H1 (cell line): ENCODE data around the gene G2E3. TPM values are rescaled to one million over a fixed set of nuclear protein-coding genes. Genes with fewer than 3 reads are reported as not detected.

Source experiments
- CTCF ChIA-PET: fragments of 300-600 bp; sonication (Branson Sonifier 250); formaldehyde crosslinking; loops from one replicate; lab custom pipeline; 2021; ENCODE audit not compliant: partially characterized antibody; lab: Charles Lee
- POLR2A ChIA-PET: fragments of 300-600 bp; sonication (Branson Sonifier 250); formaldehyde crosslinking; loops from one replicate; lab custom pipeline; 2021; ENCODE audit warnings: inconsistent platforms; ENCODE audit not compliant: partially characterized antibody; lab: Charles Lee
- DNase-seq, 2 experiments: peaks; one replicate each; pipeline versions ENCODE4 v3.0.0 to v3.0.0-alpha.2; 2010 to 2022; ENCODE audit warnings: low spot score in 2 of 2, low read depth in 1 of 2, mixed read lengths in 1 of 2
- FAIRE-seq: peaks from 2 replicates; lab custom pipeline; 2011; peaks lifted over from hg19 to GRCh38; lab: Jason Lieb, UNC
- H2AFZ ChIP-seq: 2 replicates; pipeline ENCODE4 v1.8.1; 2012; ENCODE audit warnings: low read length, inconsistent platforms
- H2AK5ac ChIP-seq: 2 replicates; pipeline ENCODE4 v1.6.1; 2013; ENCODE audit warnings: low read depth, low read length
- H2BK120ac ChIP-seq: replicated peaks from 2 replicates; pipeline ENCODE3; 2013; ENCODE audit warnings: low read depth, low read length, inconsistent platforms
- H2BK12ac ChIP-seq: 2 replicates; pipeline ENCODE4 v1.6.1; 2013; ENCODE audit warnings: low read depth, low read length
- H2BK15ac ChIP-seq: 2 replicates; pipeline ENCODE4 v1.6.1; 2013; ENCODE audit warnings: low read length
- H2BK20ac ChIP-seq: 2 replicates; pipeline ENCODE4 v1.6.1; 2013; ENCODE audit warnings: low read length
- H2BK5ac ChIP-seq: 2 replicates; pipeline ENCODE4 v1.6.1; 2013; ENCODE audit warnings: low read depth, low read length
- H3K14ac ChIP-seq: 2 replicates; pipeline ENCODE4 v1.6.1; 2013; ENCODE audit warnings: inconsistent platforms; ENCODE audit not compliant: insufficient read length
- H3K18ac ChIP-seq: 2 replicates; pipeline ENCODE4 v1.6.1; 2013; ENCODE audit warnings: low read length; ENCODE audit errors: extremely low read depth
- H3K23ac ChIP-seq: 2 replicates; pipeline ENCODE4 v1.6.1; 2013; ENCODE audit warnings: inconsistent platforms; ENCODE audit not compliant: insufficient read length
- H3K23me2 ChIP-seq: 2 replicates; pipeline ENCODE4 v1.6.1; 2013; ENCODE audit warnings: low read depth, low read length
- H3K27ac ChIP-seq: 2 replicates; pipeline ENCODE4 v1.6.1; 2011; ENCODE audit warnings: low read depth, low read length, inconsistent platforms
- H3K27me3 ChIP-seq, 4 experiments: replicated peaks in 1 of 4; 1 replicate in 1 of 4; 2 replicates in 3 of 4; pipeline versions ENCODE4 v1.6.1 to v1.8.1; 2011 to 2013; ENCODE audit warnings: low read length in 3 of 4, mild to moderate bottlenecking in 3 of 4, inconsistent platforms in 2 of 4, mixed read lengths in 2 of 4, moderate library complexity in 1 of 4; ENCODE audit not compliant: control insufficient read depth in 3 of 4, insufficient read depth in 3 of 4; ENCODE audit errors: extremely low read depth in 1 of 4
- H3K36me3 ChIP-seq, 4 experiments: 2 replicates each; pipeline versions ENCODE4 v1.6.1 to v1.8.1; 2011 to 2013; ENCODE audit warnings: mild to moderate bottlenecking in 4 of 4, low read length in 3 of 4, moderate library complexity in 2 of 4, control low read depth in 1 of 4, inconsistent platforms in 1 of 4; ENCODE audit not compliant: insufficient read depth in 4 of 4, control insufficient read depth in 2 of 4
- H3K4ac ChIP-seq: replicated peaks from 2 replicates; pipeline ENCODE3; 2013; ENCODE audit warnings: low read length, low read depth, mixed read lengths, inconsistent platforms; ENCODE audit not compliant: insufficient read length
- H3K4me1 ChIP-seq, 4 experiments: replicated peaks in 1 of 4; 1 replicate in 1 of 4; 2 replicates in 3 of 4; pipeline versions ENCODE4 v1.6.1 to v1.8.1; 2011 to 2013; ENCODE audit warnings: low read length in 3 of 4, inconsistent platforms in 2 of 4, mixed read lengths in 1 of 4; ENCODE audit not compliant: insufficient read depth in 4 of 4, control insufficient read depth in 3 of 4
- H3K4me2 ChIP-seq, 2 experiments: 2 replicates each; pipeline versions ENCODE4 v1.6.1 to v1.8.1; 2011 to 2013; ENCODE audit warnings: low read depth in 2 of 2, low read length in 2 of 2, control low read depth in 1 of 2, inconsistent platforms in 1 of 2, mild to moderate bottlenecking in 1 of 2; ENCODE audit not compliant: insufficient read depth in 1 of 2
- H3K4me3 ChIP-seq, 4 experiments: fragments of 200-600, 300-600 bp in 1 of 4; sonication (generic), shearing (Covaris generic), sonication (Bioruptor Twin) in 1 of 4; 2 replicates each; pipeline versions ENCODE4 v1.5.1 to v1.8.1; 2011 to 2016; ENCODE audit warnings: low read length in 4 of 4, low read depth in 3 of 4, control low read depth in 2 of 4, inconsistent platforms in 2 of 4, mild to moderate bottlenecking in 2 of 4, mixed read lengths in 1 of 4, moderate library complexity in 1 of 4; ENCODE audit not compliant: insufficient read depth in 2 of 4; ENCODE audit errors: extremely low read depth in 1 of 4
- H3K56ac ChIP-seq: replicated peaks from 2 replicates; pipeline ENCODE3; 2013; ENCODE audit warnings: low read depth, mild to moderate bottlenecking, mixed read lengths, low read length, inconsistent platforms; ENCODE audit not compliant: insufficient read length
- H3K79me1 ChIP-seq: 2 replicates; pipeline ENCODE4 v1.6.1; 2013; ENCODE audit warnings: low read depth, low read length, control low read depth
- H3K79me2 ChIP-seq, 2 experiments: 2 replicates each; pipeline versions ENCODE4 v1.6.1 to v1.8.1; 2012 to 2013; ENCODE audit warnings: low read length in 2 of 2, mild to moderate bottlenecking in 2 of 2, inconsistent platforms in 1 of 2; ENCODE audit not compliant: insufficient read depth in 2 of 2, control insufficient read depth in 1 of 2
- H3K9ac ChIP-seq, 4 experiments: replicated peaks in 1 of 4; 1 replicate in 1 of 4; 2 replicates in 3 of 4; pipeline versions ENCODE4 v1.6.1 to v1.8.1; 2011 to 2013; ENCODE audit warnings: low read depth in 3 of 4, low read length in 3 of 4, control low read depth in 2 of 4, mild to moderate bottlenecking in 2 of 4, moderate library complexity in 2 of 4, inconsistent platforms in 1 of 4; ENCODE audit errors: extremely low read depth in 1 of 4
- H3K9me3 ChIP-seq, 2 experiments: 2 replicates each; pipeline versions ENCODE4 v1.6.1 to v1.8.1; 2012 to 2013; ENCODE audit warnings: mild to moderate bottlenecking in 2 of 2, moderate library complexity in 2 of 2, control low read depth in 1 of 2, inconsistent platforms in 1 of 2, low read depth in 1 of 2, low read length in 1 of 2, mixed read lengths in 1 of 2; ENCODE audit not compliant: insufficient read depth in 2 of 2
- H4K20me1 ChIP-seq, 2 experiments: replicated peaks in 1 of 2; 2 replicates each; pipeline versions ENCODE3 to v1.8.1; 2011 to 2013; ENCODE audit warnings: inconsistent platforms in 2 of 2, low read length in 2 of 2, mild to moderate bottlenecking in 1 of 2; ENCODE audit not compliant: insufficient read depth in 2 of 2, control insufficient read depth in 1 of 2
- H4K5ac ChIP-seq: 2 replicates; pipeline ENCODE4 v1.6.1; 2013; ENCODE audit warnings: low read length, low read depth, mixed read lengths, inconsistent platforms; ENCODE audit not compliant: insufficient read length
- H4K8ac ChIP-seq: 2 replicates; pipeline ENCODE4 v1.8.0; 2013; ENCODE audit warnings: mild to moderate bottlenecking, moderate library complexity, low read length, inconsistent platforms; ENCODE audit not compliant: insufficient read depth; ENCODE audit errors: extremely low read depth
- H4K91ac ChIP-seq: replicated peaks from 2 replicates; pipeline ENCODE3; 2013; ENCODE audit warnings: low read length, mixed read lengths, inconsistent platforms; ENCODE audit not compliant: insufficient read length
- BCL11A ChIP-seq, 2 experiments: IDR thresholded peaks; one replicate each; pipeline ENCODE4 v1.6.1; 2011; ENCODE audit warnings: low read depth in 2 of 2, low read length in 2 of 2, mild to moderate bottlenecking in 2 of 2
- CBX5 ChIP-seq: fragments of 300-800, 300-1000 bp; sonication (generic); IDR thresholded peaks from 2 replicates; pipeline ENCODE4 v1.7.1; 2016; ENCODE audit warnings: antibody characterized with exemption, low read length, low read depth
- CBX8 ChIP-seq: fragments of 300-800, 300-1000 bp; sonication (generic); IDR thresholded peaks from 2 replicates; pipeline ENCODE4 v1.7.1; 2016; ENCODE audit warnings: low read depth, low read length, borderline replicate concordance
- CEBPB ChIP-seq: IDR thresholded peaks from 2 replicates; pipeline ENCODE4 v1.6.1; 2012; ENCODE audit warnings: low read depth, low read length
- EGR1 ChIP-seq: IDR thresholded peaks from 2 replicates; pipeline ENCODE4 v1.6.1; 2011; ENCODE audit warnings: low read depth, low read length, borderline replicate concordance
- FOSL1 ChIP-seq: IDR thresholded peaks from 2 replicates; pipeline ENCODE4 v1.6.1; 2011; ENCODE audit warnings: mild to moderate bottlenecking, low read depth, low read length, moderate library complexity; ENCODE audit not compliant: insufficient read depth
- GTF2F1 ChIP-seq: IDR thresholded peaks from 2 replicates; pipeline ENCODE4 v1.6.1; 2012; ENCODE audit warnings: low read depth, low read length, improper control_type of control experiment, borderline replicate concordance
- NANOG ChIP-seq: IDR thresholded peaks from 2 replicates; pipeline ENCODE4 v1.6.1; 2011; ENCODE audit warnings: low read length, low read depth, mild to moderate bottlenecking, inconsistent platforms; ENCODE audit not compliant: insufficient read depth, poor library complexity, severe bottlenecking
- PHF8 ChIP-seq: fragments of 200-600 bp; sonication (generic); conservative IDR thresholded peaks from 2 replicates; pipeline ENCODE4 v1.7.1; 2012; ENCODE audit warnings: low read depth, mild to moderate bottlenecking, inconsistent platforms, low read length, moderate library complexity
- RXRA ChIP-seq: IDR thresholded peaks from 2 replicates; pipeline ENCODE4 v1.6.1; 2011; ENCODE audit warnings: low read depth, mild to moderate bottlenecking, low read length, moderate library complexity; ENCODE audit not compliant: insufficient read depth
- SAP30 ChIP-seq: fragments of 300-600 bp; sonication (generic); IDR thresholded peaks from 2 replicates; pipeline ENCODE4 v1.7.1; 2012; ENCODE audit warnings: low read length, moderate library complexity, mild to moderate bottlenecking, inconsistent platforms; ENCODE audit not compliant: insufficient read depth, insufficient replicate concordance
- SP1 ChIP-seq: IDR thresholded peaks from 2 replicates; pipeline ENCODE4 v1.6.1; 2011; ENCODE audit warnings: low read depth, low read length
- TBP ChIP-seq: IDR thresholded peaks from 2 replicates; pipeline ENCODE4 v1.6.1; 2011; ENCODE audit warnings: low read depth, low read length, improper control_type of control experiment
- YY1 ChIP-seq: IDR thresholded peaks from 2 replicates; pipeline ENCODE4 v1.6.1; 2011; ENCODE audit warnings: low read depth, mild to moderate bottlenecking, low read length
- WGBS, 2 experiments: shearing (Covaris generic) in 1 of 2; methylation state at CpG; one replicate each; pipeline versions ENCODE4 v1.1.6 to v1.1.7; 2013 to 2015; ENCODE audit warnings: low lambda C conversion rate in 2 of 2, mixed read lengths in 2 of 2, inconsistent platforms in 1 of 2, low coverage in 1 of 2, missing lambda C conversion rate in 1 of 2; ENCODE audit not compliant: insufficient replicate concordance in 2 of 2, insufficient coverage in 1 of 2, insufficient read length in 1 of 2; ENCODE audit errors: extremely low coverage in 1 of 2, missing lambda C conversion rate in 1 of 2; 5-methylcytosine and 5-hydroxymethylcytosine counted together
- polyA plus RNA-seq, 7 experiments: library from polyadenylated mRNA; depleted of rRNA in 3 of 7; stranded (reverse) in 5 of 7; unstranded in 2 of 7; fragments of >200 nt in 5 of 7; fragments of 200-250 nt in 2 of 7; gene quantifications; 1 replicate in 5 of 7; 2 replicates in 1 of 7; 4 replicates in 1 of 7; pipeline versions ENCODE4 v1.2.1 to v1.2.3, GENCODE V29; 2011 to 2013; ENCODE audit warnings: missing spikeins in 2 of 7, mixed read lengths in 2 of 7
- total RNA-seq: library from RNA; stranded (reverse); fragmentation: NEBNext Ultra II Directional; extraction: Animal tissue kit (Norgen Biotek cat#: 25700); gene quantifications from 2 replicates; pipeline ENCODE4 v1.2.1, GENCODE V29; 2021

Gene G2E3
- total and polyA plus RNA-seq, 2 of the 8 experiments (the other 6 are each of a cell fraction or from before 2014, with no cell fraction given), result 9.2 to 72.0 TPM

DNA sequence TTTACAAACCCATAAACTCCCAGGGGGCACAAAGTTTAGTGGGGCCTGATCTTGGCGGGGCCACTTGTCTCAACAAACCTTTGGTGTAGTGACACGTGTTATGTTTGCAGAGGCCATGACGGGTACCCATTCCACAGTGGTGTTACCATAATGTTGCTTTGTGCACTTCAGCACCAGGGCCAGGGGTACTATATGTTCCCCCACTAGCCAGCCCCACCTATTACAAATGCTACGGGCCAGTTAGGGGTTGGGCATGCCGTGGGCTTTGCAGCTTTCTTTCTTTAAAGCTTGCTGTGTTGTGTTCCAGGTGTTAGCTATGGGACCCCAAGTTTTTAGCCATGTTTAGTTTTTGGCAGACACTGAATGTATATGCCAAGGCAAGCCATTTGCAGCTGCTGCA, 30.8 kb upstream of the G2E3 start:
- no peak overlapping the region for H3K56ac ChIP-seq
- no peaks in the 10 kb centered on the region for H4K20me1 ChIP-seq
- H2BK5ac ChIP-seq, result 0 out of 2 replicates have a peak overlapping the region, but pooled peaks have one; percentile 20
- peaks cover 0 to 2% (median 0%) of the 10 kb centered on the region in 4 experiments; a peak in 1 of 8 replicates for H3K36me3 ChIP-seq
- no peak overlapping the region for H3K14ac ChIP-seq
- H3K9ac ChIP-seq, result no peak overlapping the region
- no peak overlapping the region for H2AK5ac ChIP-seq
- no peaks in the 10 kb centered on the region for H3K79me1 ChIP-seq
- DNase-seq, result no peak
- H4K91ac ChIP-seq, result no peak overlapping the region
- H3K18ac ChIP-seq, result no peak overlapping the region
- H3K4me2 ChIP-seq, result peak overlapping the region in 1 of 2 experiments; percentile 42; a peak in 1 of 4 replicates
- H4K8ac ChIP-seq, result no peak overlapping the region
- H3K23ac ChIP-seq, result no peak overlapping the region
- no peak overlapping the region for H2BK20ac ChIP-seq
- H3K23me2 ChIP-seq, result no peaks in the 10 kb centered on the region; the same call in 1 of the 2 replicates
- no peak overlapping the region for H2AFZ ChIP-seq
- no peak overlapping the region for H4K5ac ChIP-seq
- H3K4me1 ChIP-seq, result peaks cover 2 to 14% (median 10%) of the 10 kb centered on the region in 4 experiments; a peak in 6 of 7 replicates
- no peak overlapping the region for H3K4me3 ChIP-seq
- no peak overlapping the region for H3K27ac ChIP-seq
- no peaks in the 10 kb centered on the region for H3K79me2 ChIP-seq
- no peak for FAIRE-seq
- ChIA-PET CTCF (interaction anchor here (0.9 to 1.8 kb wide), 3 partner anchors 9 to 20 kb away, joined by 3 to 7 read pairs (median 3); no protein-coding TSS in a partner anchor), POLR2A (no interaction called here)
- no peaks in the 10 kb centered on the region for H3K27me3 ChIP-seq
- H2BK12ac ChIP-seq, result no peak overlapping the region
- H3K9me3 ChIP-seq, result peaks cover 8 to 12% of the 10 kb centered on the region in 2 experiments; a peak in 3 of 4 replicates
- H3K4ac ChIP-seq, result no peak overlapping the region
- H2BK120ac ChIP-seq, result no peak overlapping the region
- no peak overlapping the region for H2BK15ac ChIP-seq
- WGBS, 2 experiments, result 92% methylated on average over 5 of the region's 5 CpGs; no CpG with 5 or more reads in 1 of the 2 experiments
- TF ChIP-seq CEBPB (no peak), CBX5 (no peak), EGR1 (no peak), FOSL1 (no peak), TBP (no peak), SAP30 (no peak), CBX8 (no peak), RXRA (no peak), SP1 (no peak), YY1 (no peak), GTF2F1 (no peak), BCL11A (IDR thresholded peaks at IDR 0.05; ENCODE audit: low read depth in 2 of 2, low read length in 2 of 2) (no peak), PHF8 (no peak), NANOG (no peak)
